ENCODE data around the gene ZNF184.

GRCh38 chr6:27451660-27452390 lies 21.1 kb downstream of the ZNF184 start:
- TF ChIP-seq CTCF (IDR thresholded peaks at IDR 0.05) (no peak), ZFX (IDR thresholded peaks at IDR 0.05; ENCODE audit: borderline replicate concordance) (no peak)
